Left ventricle myocardium inferior (tissue), 1 donor: ENCODE measurements around the gene LNPK. TPM values are rescaled to one million over a fixed set of nuclear protein-coding genes. Genes with fewer than 3 reads are reported as not detected.

Source experiments
- DNase-seq: peaks from one replicate; pipeline ENCODE4 v3.0.0-alpha.2; 2020
- H3K27ac ChIP-seq: fragments of 200-600 bp; replicated peaks from 2 replicates; pipeline ENCODE4 v1.8.0; 2021
- H3K27me3 ChIP-seq: fragments of 200-600 bp; 2 replicates; pipeline ENCODE4 v1.8.0; 2021; ENCODE audit warnings: low read depth
- H3K36me3 ChIP-seq: fragments of 200-600 bp; 2 replicates; pipeline ENCODE4 v1.8.0; 2021
- H3K4me1 ChIP-seq: fragments of 200-600 bp; 2 replicates; pipeline ENCODE4 v1.8.0; 2021
- H3K4me3 ChIP-seq: fragments of 200-600 bp; 2 replicates; pipeline ENCODE4 v1.8.0; 2021; ENCODE audit warnings: mild to moderate bottlenecking, moderate library complexity
- H3K9me3 ChIP-seq: fragments of 200-600 bp; replicated peaks from 2 replicates; pipeline ENCODE4 v1.8.0; 2021
- CTCF ChIP-seq: fragments of 200-600 bp; IDR thresholded peaks from 2 replicates; pipeline ENCODE4 v1.8.0; 2021; ENCODE audit warnings: antibody characterized with exemption, mild to moderate bottlenecking, borderline replicate concordance
- intact Hi-C: fragments of 100-400 bp; cut with micrococcal nuclease; formaldehyde crosslinking; loops from one replicate; pipeline ENCODE4 v1.11.0; 2022
- total RNA-seq: library from RNA; stranded (reverse); fragmentation: NEBNext Ultra II Directional; extraction: Animal tissue kit (Norgen Biotek cat#: 25700); gene quantifications from one replicate; pipeline ENCODE4 v1.2.1, GENCODE V29; 2021
- donor health status: DM: no; HTN: yes; CAD: no; lungs with severe emphysema.

The LNPK gene
- total RNA-seq, 1 donor from 2014 or later, result 42.3 TPM

GRCh38 chr2:175874291-175874690 lies 127.8 kb downstream of the LNPK start:
- no peaks in the 10 kb centered on the region for H3K36me3 ChIP-seq
- intact Hi-C loops, result no loop called here
- DNase-seq, result no peak
- no peaks in the 10 kb centered on the region for H3K27me3 ChIP-seq
- no peak overlapping the region for H3K4me3 ChIP-seq
- no peak overlapping the region for H3K27ac ChIP-seq
- H3K4me1 ChIP-seq, result peaks cover 24% of the 10 kb centered on the region
- no peaks in the 10 kb centered on the region for H3K9me3 ChIP-seq
- TF ChIP-seq CTCF, result no peak

Other genes with a start within 250 kb of the LNPK start
- gene EVX2, start 81.7 kb upstream of the LNPK start, total RNA-seq, result not detected
- not detected for gene HOXD13, start 90.5 kb upstream of the LNPK start, total RNA-seq
- not detected for gene HOXD12, start 97.5 kb upstream of the LNPK start, total RNA-seq
- not detected for gene HOXD11, start 105.0 kb upstream of the LNPK start, total RNA-seq
- not detected for gene HOXD10, start 114.5 kb upstream of the LNPK start, total RNA-seq
- gene HOXD9, start 120.5 kb upstream of the LNPK start, total RNA-seq, result 0.16 TPM
- 0.14 TPM for gene HOXD8, start 127.4 kb upstream of the LNPK start, total RNA-seq
- gene HOXD4, start 149.3 kb upstream of the LNPK start, total RNA-seq, result not detected
- gene HOXD3, start 155.0 kb upstream of the LNPK start, total RNA-seq, result not detected
- gene HOXD1, start 186.4 kb upstream of the LNPK start, total RNA-seq, result not detected